Activated CD4-positive, alpha-beta memory T cell treated with anti-CD3 and anti-CD28 coated beads for 36 hours (primary cell): ENCODE measurements around the gene TRABD2B. TPM values are rescaled to one million over a fixed set of nuclear protein-coding genes. Genes with fewer than 3 reads are reported as not detected.

Source experiments
- CTCF ChIA-PET: fragments of 350-600 bp; sonication (Branson Sonifier 250); formaldehyde crosslinking; loops from one replicate; lab custom pipeline; 2021; ENCODE audit warnings: antibody characterized with exemption, inconsistent platforms; lab: Charles Lee
- POLR2A ChIA-PET: fragments of 350-600 bp; sonication (Branson Sonifier 250); formaldehyde crosslinking; loops from one replicate; lab custom pipeline; 2021; ENCODE audit warnings: antibody characterized with exemption; lab: Charles Lee
- DNase-seq: peaks from one replicate; pipeline ENCODE4 v3.0.0-alpha.2; 2020
- H3K27ac Mint-ChIP-seq: one replicate; pipeline ENCODE4 v1.8.0; 2021; ENCODE audit warnings: mixed read lengths
- H3K27me3 Mint-ChIP-seq: one replicate; pipeline ENCODE4 v1.8.0; 2021; ENCODE audit warnings: mixed read lengths
- H3K36me3 Mint-ChIP-seq: one replicate; pipeline ENCODE4 v1.8.0; 2021; ENCODE audit warnings: mixed read lengths
- H3K4me1 Mint-ChIP-seq: one replicate; pipeline ENCODE4 v1.8.0; 2021; ENCODE audit warnings: low read depth, mixed read lengths
- H3K4me3 Mint-ChIP-seq: one replicate; pipeline ENCODE4 v1.8.0; 2021; ENCODE audit warnings: mild to moderate bottlenecking, mixed read lengths
- H3K9me3 Mint-ChIP-seq: one replicate; pipeline ENCODE4 v1.8.0; 2021; ENCODE audit warnings: mixed read lengths
- intact Hi-C: fragments of 100-400 bp; cut with micrococcal nuclease; formaldehyde crosslinking; loops from one replicate; pipeline ENCODE4 v1.15.1; 2023
- total RNA-seq, 2 experiments: library from RNA; stranded (reverse); gene quantifications; one replicate each; pipeline ENCODE4 v1.2.3, GENCODE V29; 2021

The TRABD2B gene
- total RNA-seq, 2 experiments from 2014 or later, result not detected

- H3K36me3 Mint-ChIP-seq, result no peaks in the 10 kb centered on the region
- intact Hi-C loops, result no loop called here
- no peak overlapping the region for H3K27ac Mint-ChIP-seq
- no peaks in the 10 kb centered on the region for H3K9me3 Mint-ChIP-seq
- ChIA-PET POLR2A (no interaction called here), CTCF (no interaction called here)
- no peak overlapping the region for H3K4me3 Mint-ChIP-seq
- no peaks in the 10 kb centered on the region for H3K4me1 Mint-ChIP-seq
- peaks cover 2% of the 10 kb centered on the region for H3K27me3 Mint-ChIP-seq
- DNase-seq, result no peak
Measured at GRCh38 chr1:47823040-47823808, 174.0 kb downstream of the TRABD2B start.

GRCh38 chr1:47821760-47822159 lies 175.4 kb downstream of the TRABD2B start:
- intact Hi-C loops, result no loop called here
- H3K4me3 Mint-ChIP-seq, result no peak overlapping the region
- H3K4me1 Mint-ChIP-seq, result no peaks in the 10 kb centered on the region
- no peak overlapping the region for H3K27ac Mint-ChIP-seq
- no peak for DNase-seq
- POLR2A ChIA-PET, result no interaction called here
- no peaks in the 10 kb centered on the region for H3K9me3 Mint-ChIP-seq
- H3K27me3 Mint-ChIP-seq, result peaks cover 2% of the 10 kb centered on the region
- CTCF ChIA-PET, result no interaction called here
- no peaks in the 10 kb centered on the region for H3K36me3 Mint-ChIP-seq

GRCh38 chr1:47819574-47819888 lies 177.7 kb downstream of the TRABD2B start:
- H3K4me1 Mint-ChIP-seq, result no peaks in the 10 kb centered on the region

GRCh38 chr1:47818682-47819573 lies 178.3 kb downstream of the TRABD2B start:
- POLR2A ChIA-PET, result no interaction called here
- H3K4me1 Mint-ChIP-seq, result no peaks in the 10 kb centered on the region
- H3K27me3 Mint-ChIP-seq, result peaks cover 4% of the 10 kb centered on the region
- no peak overlapping the region for H3K4me3 Mint-ChIP-seq
- intact Hi-C loops, result no loop called here
- CTCF ChIA-PET, result no interaction called here
- DNase-seq, result no peak
- no peaks in the 10 kb centered on the region for H3K36me3 Mint-ChIP-seq
- H3K9me3 Mint-ChIP-seq, result no peaks in the 10 kb centered on the region
- H3K27ac Mint-ChIP-seq, result no peak overlapping the region

More at GRCh38 chr1:47819574-47819888, 177.7 kb downstream of the TRABD2B start:
- CTCF ChIA-PET, result no interaction called here
- no peak overlapping the region for H3K27ac Mint-ChIP-seq
- POLR2A ChIA-PET, result no interaction called here
- H3K4me3 Mint-ChIP-seq, result no peak overlapping the region
- DNase-seq, result no peak
- H3K9me3 Mint-ChIP-seq, result no peaks in the 10 kb centered on the region
- intact Hi-C loops, result no loop called here
- H3K27me3 Mint-ChIP-seq, result peaks cover 2% of the 10 kb centered on the region
- H3K36me3 Mint-ChIP-seq, result no peaks in the 10 kb centered on the region

- ChIA-PET CTCF (no interaction called here), POLR2A (no interaction called here)
- H3K27ac Mint-ChIP-seq, result no peak overlapping the region
- no peaks in the 10 kb centered on the region for H3K36me3 Mint-ChIP-seq
- no peak for DNase-seq
- no peaks in the 10 kb centered on the region for H3K4me1 Mint-ChIP-seq
- no peaks in the 10 kb centered on the region for H3K9me3 Mint-ChIP-seq
- no peak overlapping the region for H3K4me3 Mint-ChIP-seq
- peaks cover 7% of the 10 kb centered on the region for H3K27me3 Mint-ChIP-seq
- intact Hi-C loops, result no loop called here
Measured at GRCh38 chr1:47817861-47818260, 179.3 kb downstream of the TRABD2B start.

GRCh38 chr1:47816325-47817071 lies 180.7 kb downstream of the TRABD2B start:
- Mint-ChIP-seq H3K4me3 (no peak overlapping the region), H3K27ac (no peak overlapping the region), H3K27me3 (peaks cover 7% of the 10 kb centered on the region), H3K9me3 (no peaks in the 10 kb centered on the region), H3K36me3 (no peaks in the 10 kb centered on the region), H3K4me1 (no peaks in the 10 kb centered on the region)
- POLR2A ChIA-PET, result no interaction called here
- CTCF ChIA-PET, result no interaction called here
- no peak for DNase-seq
- intact Hi-C loops, result no loop called here

- no peak overlapping the region for H3K27ac Mint-ChIP-seq
- H3K4me3 Mint-ChIP-seq, result no peak overlapping the region
- ChIA-PET POLR2A (no interaction called here), CTCF (no interaction called here)
- no peaks in the 10 kb centered on the region for H3K9me3 Mint-ChIP-seq
- H3K27me3 Mint-ChIP-seq, result peaks cover 7% of the 10 kb centered on the region
- H3K36me3 Mint-ChIP-seq, result no peaks in the 10 kb centered on the region
- no peaks in the 10 kb centered on the region for H3K4me1 Mint-ChIP-seq
- intact Hi-C loops, result no loop called here
- DNase-seq, result no peak
Measured at GRCh38 chr1:47814612-47815395, 182.4 kb downstream of the TRABD2B start.

GRCh38 chr1:47813970-47814369 lies 183.2 kb downstream of the TRABD2B start:
- POLR2A ChIA-PET, result no interaction called here
- no peak for DNase-seq

GRCh38 chr1:47812904-47813514 lies 184.2 kb downstream of the TRABD2B start:
- peaks cover 6% of the 10 kb centered on the region for H3K27me3 Mint-ChIP-seq
- POLR2A ChIA-PET, result no interaction called here
- H3K4me3 Mint-ChIP-seq, result no peak overlapping the region
- no peaks in the 10 kb centered on the region for H3K9me3 Mint-ChIP-seq
- H3K4me1 Mint-ChIP-seq, result no peaks in the 10 kb centered on the region
- no peaks in the 10 kb centered on the region for H3K36me3 Mint-ChIP-seq
- CTCF ChIA-PET, result no interaction called here
- H3K27ac Mint-ChIP-seq, result no peak overlapping the region
- intact Hi-C loops, result no loop called here
- DNase-seq, result no peak

More at GRCh38 chr1:47813970-47814369, 183.2 kb downstream of the TRABD2B start:
- Mint-ChIP-seq H3K9me3 (no peaks in the 10 kb centered on the region), H3K36me3 (no peaks in the 10 kb centered on the region), H3K4me1 (no peaks in the 10 kb centered on the region), H3K27ac (no peak overlapping the region), H3K4me3 (no peak overlapping the region), H3K27me3 (peaks cover 7% of the 10 kb centered on the region)
- intact Hi-C loops, result no loop called here
- CTCF ChIA-PET, result no interaction called here

- no peaks in the 10 kb centered on the region for H3K36me3 Mint-ChIP-seq
- no peaks in the 10 kb centered on the region for H3K4me1 Mint-ChIP-seq
- no peak overlapping the region for H3K4me3 Mint-ChIP-seq
- CTCF ChIA-PET, result interaction anchor here (0.6 kb wide), 1 partner anchor 424 kb away, joined by 6 read pairs; no protein-coding TSS in a partner anchor
- no peak for DNase-seq
- no peak overlapping the region for H3K27ac Mint-ChIP-seq
- no peaks in the 10 kb centered on the region for H3K9me3 Mint-ChIP-seq
- peaks cover 6% of the 10 kb centered on the region for H3K27me3 Mint-ChIP-seq
- POLR2A ChIA-PET, result no interaction called here
- intact Hi-C loops, result no loop called here
Measured at GRCh38 chr1:47810964-47811682, 186.1 kb downstream of the TRABD2B start.
